DMS153 treated with DMSO at 0.1 percent for 48 hours (cell line): ENCODE data around the gene SELL.
A peak's percentile ranks its signal among the peaks of the same experiment; 100 is the strongest.
"Not testable (repeated sequence)": the region's sequence is repeated elsewhere in the genome, so short reads cannot be mapped to it uniquely, and the experiment has no call there.

Source experiments
- DNase-seq: peaks from one replicate; lab custom pipeline; 2025; ENCODE audit not compliant: unreplicated experiment; lab: John Stamatoyannopoulos, UW

Gene SELL

GRCh38 chr1:169711469-169712308 is at the start of gene SELL:
TSS of gene SELL (minus strand) at chr1:169711620. CDS start at chr1:169711498, 122 bp downstream.
- peak; percentile 18 for DNase-seq

GRCh38 chr1:169759038-169759437 is 47.6 kb upstream of the SELL start:
- no peak for DNase-seq

- no peak for DNase-seq
Measured at GRCh38 chr1:169753549-169753948, 42.1 kb upstream of the SELL start.

GRCh38 chr1:169750041-169750440 is 38.6 kb upstream of the SELL start:
- no peak for DNase-seq

- DNase-seq = no peak
Measured at GRCh38 chr1:169746550-169746949, 35.1 kb upstream of the SELL start.

- DNase-seq = no peak
Measured at GRCh38 chr1:169745015-169745861, 33.8 kb upstream of the SELL start.

GRCh38 chr1:169741666-169742394 is 30.4 kb upstream of the SELL start:
- DNase-seq = no peak

GRCh38 chr1:169739980-169740379 is 28.6 kb upstream of the SELL start:
- DNase-seq = no peak

GRCh38 chr1:169733924-169734323 is 22.5 kb upstream of the SELL start, which contains the start of gene SELE:
TSS of gene SELE (minus strand) at chr1:169734079. CDS start at chr1:169733612, 467 bp downstream.
- DNase-seq = no peak

- no peak for DNase-seq
Measured at GRCh38 chr1:169731446-169731845, 20.0 kb upstream of the SELL start.

- DNase-seq = no peak
Measured at GRCh38 chr1:169729991-169730390, 18.6 kb upstream of the SELL start.

GRCh38 chr1:169727307-169727706 is 15.9 kb upstream of the SELL start:
- DNase-seq = no peak

- no peak for DNase-seq
Measured at GRCh38 chr1:169726851-169727250, 15.4 kb upstream of the SELL start.

- no peak for DNase-seq
Measured at GRCh38 chr1:169725930-169726329, 14.5 kb upstream of the SELL start.

- DNase-seq = no peak
Measured at GRCh38 chr1:169724168-169724567, 12.7 kb upstream of the SELL start.

- no peak for DNase-seq
Measured at GRCh38 chr1:169723763-169724162, 12.3 kb upstream of the SELL start.

- DNase-seq = no peak
Measured at GRCh38 chr1:169722779-169723178, 11.4 kb upstream of the SELL start.

- not testable (repeated sequence) for DNase-seq
Measured at GRCh38 chr1:169715100-169715499, 3.7 kb upstream of the SELL start.

GRCh38 chr1:169713090-169713489 is 1.7 kb upstream of the SELL start:
- not testable (repeated sequence) for DNase-seq

- DNase-seq = no peak
Measured at GRCh38 chr1:169712309-169712631, 850 bp upstream of the SELL start.

- no peak for DNase-seq
Measured at GRCh38 chr1:169708647-169709046, 2.8 kb downstream of the SELL start.
